Thymus (tissue), 11 donors: ENCODE measurements around the gene ATF6B. TPM values are rescaled to one million over a fixed set of nuclear protein-coding genes. Genes with fewer than 3 reads are reported as not detected.
A peak's percentile ranks its signal among the peaks of the same experiment; 100 is the strongest.
"Not testable (repeated sequence)": the region's sequence is repeated elsewhere in the genome, so short reads cannot be mapped to it uniquely, and the experiment has no call there.

Experiments
- DNase-seq, 9 donors: peaks; one replicate each; pipeline ENCODE4 v3.0.0-alpha.2; 2013; ENCODE audit warnings: low spot score in 9 of 9, low read depth in 6 of 9, missing footprints in 1 of 9
- H3K27ac ChIP-seq, 2 donors: one replicate each; pipeline ENCODE4 v1.5.1; 2013; ENCODE audit warnings: control low read depth in 1 of 2, low read depth in 1 of 2, low read length in 1 of 2, mild to moderate bottlenecking in 1 of 2, moderate library complexity in 1 of 2
- H3K27me3 ChIP-seq, 2 donors: one replicate each; pipeline ENCODE4 v1.5.1; 2013; ENCODE audit warnings: low read length in 1 of 2; ENCODE audit not compliant: control insufficient read depth in 2 of 2, insufficient read depth in 1 of 2
- H3K36me3 ChIP-seq, 2 donors: one replicate each; pipeline ENCODE4 v1.5.1; 2013; ENCODE audit warnings: low read length in 1 of 2, mild to moderate bottlenecking in 1 of 2, moderate library complexity in 1 of 2; ENCODE audit not compliant: control insufficient read depth in 2 of 2, insufficient read depth in 2 of 2
- H3K4me1 ChIP-seq, 2 donors: one replicate each; pipeline ENCODE4 v1.5.1; 2013; ENCODE audit warnings: low read length in 2 of 2; ENCODE audit not compliant: control insufficient read depth in 2 of 2, insufficient read depth in 2 of 2
- H3K4me3 ChIP-seq, 2 donors: one replicate each; pipeline ENCODE4 v1.5.1; 2013; ENCODE audit warnings: low read length in 2 of 2, control low read depth in 1 of 2, mild to moderate bottlenecking in 1 of 2
- H3K9me3 ChIP-seq, 2 donors: one replicate each; pipeline ENCODE4 v1.5.1; 2013; ENCODE audit warnings: low read length in 1 of 2, mild to moderate bottlenecking in 1 of 2; ENCODE audit not compliant: control insufficient read depth in 2 of 2, insufficient read depth in 1 of 2
- WGBS: extraction: QIAGEN DNeasy Blood & Tissue Kit; methylation state at CpG from one replicate; pipeline ENCODE4 v1.1.7; 2013; 5-methylcytosine and 5-hydroxymethylcytosine counted together
- polyA plus RNA-seq: library from polyadenylated mRNA; stranded (reverse); fragments of 200-250 nt; gene quantifications from one replicate; pipeline ENCODE4 v1.2.3, GENCODE V29; 2013
- total RNA-seq: library from RNA; stranded (reverse); fragments of 120-200 nt; gene quantifications from one replicate; pipeline ENCODE4 v1.2.4, GENCODE V29; 2013
- donor health status: healthy.

The ATF6B gene
- total and polyA plus RNA-seq, 2 donors = 16.0 to 49.2 TPM

DNA sequence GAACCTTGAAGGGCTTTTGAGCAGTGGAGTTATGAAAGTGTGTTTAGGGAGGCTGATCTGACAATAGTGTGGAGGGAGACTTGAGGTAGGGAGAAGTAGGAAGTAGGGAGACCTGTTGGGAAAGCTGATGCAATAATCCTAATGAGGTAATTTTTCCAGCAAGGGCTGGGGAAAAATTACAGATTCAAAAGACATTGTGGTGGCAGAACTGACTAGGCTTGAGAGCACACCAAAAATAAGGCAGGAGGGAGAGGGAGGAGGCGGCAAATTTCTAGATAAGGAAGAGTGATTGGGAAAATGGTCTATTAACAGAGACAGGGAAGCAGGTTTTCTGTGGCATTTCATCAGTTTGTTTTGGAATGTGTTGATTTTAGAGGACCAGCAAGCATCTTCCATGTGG, 18.2 kb upstream of the ATF6B start:
- H3K4me1 ChIP-seq = peaks cover 2 to 25% of the 10 kb centered on the region in 2 donors
- WGBS = 98% methylated on average over 1 of the region's 1 CpG
- peaks cover 3 to 16% of the 10 kb centered on the region in 2 donors for H3K9me3 ChIP-seq
- no peaks in the 10 kb centered on the region for H3K36me3 ChIP-seq
- no peak for DNase-seq
- no peak overlapping the region for H3K4me3 ChIP-seq
- H3K27ac ChIP-seq = no peak overlapping the region
- H3K27me3 ChIP-seq = peaks cover 39 to 72% of the 10 kb centered on the region in 2 donors

GRCh38 chr6:32144238-32144637, 16.2 kb upstream of the ATF6B start:
- H3K36me3 ChIP-seq, H3K27ac ChIP-seq, H3K4me3 ChIP-seq, DNase-seq: not testable (repeated sequence)
- WGBS = 96% methylated on average over 7 of the region's 7 CpGs
- Histone ChIP-seq H3K27me3 (peaks cover 20 to 51% of the 10 kb centered on the region in 2 donors), H3K4me1 (peaks cover 0 to 13% of the 10 kb centered on the region in 2 donors), H3K9me3 (peaks cover 3 to 11% of the 10 kb centered on the region in 2 donors)

DNA sequence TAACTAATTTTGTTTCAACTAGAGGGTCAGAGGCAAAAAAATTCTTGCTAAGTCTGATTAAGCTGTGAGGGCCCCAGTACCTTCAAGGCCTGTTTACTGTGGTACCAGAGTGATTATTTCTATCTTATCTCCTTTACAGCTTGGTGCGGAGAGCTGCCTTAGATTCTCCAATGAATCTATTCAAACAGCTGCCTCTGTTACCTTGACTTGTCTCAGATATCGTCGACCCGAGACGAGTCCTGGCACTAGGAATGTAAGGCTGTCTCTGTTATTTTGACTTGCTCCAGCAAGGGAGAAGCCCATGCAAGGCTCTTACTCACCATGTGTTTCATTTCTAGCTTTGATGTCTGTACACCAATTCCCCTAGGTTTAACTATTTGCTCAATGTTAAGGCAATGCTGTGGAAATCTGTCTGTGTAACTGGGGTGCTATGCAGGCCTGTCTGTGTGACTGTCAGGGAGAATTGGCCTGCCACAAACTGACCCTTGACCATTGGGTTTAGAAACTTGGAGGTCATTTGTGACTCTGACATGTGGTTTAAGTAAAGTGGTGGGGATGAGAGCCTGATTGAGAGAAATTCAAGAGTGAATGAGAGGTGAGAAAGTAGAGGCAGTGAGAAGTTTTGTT, 12.5 kb upstream of the ATF6B start:
- 93% methylated on average over 5 of the region's 5 CpGs for WGBS
- no peak overlapping the region for H3K4me3 ChIP-seq
- DNase-seq = no peak
- H3K9me3 ChIP-seq = no peaks in the 10 kb centered on the region
- no peaks in the 10 kb centered on the region for H3K4me1 ChIP-seq
- no peaks in the 10 kb centered on the region for H3K36me3 ChIP-seq
- no peak overlapping the region for H3K27ac ChIP-seq
- peaks cover 0 to 31% of the 10 kb centered on the region in 2 donors for H3K27me3 ChIP-seq

DNA sequence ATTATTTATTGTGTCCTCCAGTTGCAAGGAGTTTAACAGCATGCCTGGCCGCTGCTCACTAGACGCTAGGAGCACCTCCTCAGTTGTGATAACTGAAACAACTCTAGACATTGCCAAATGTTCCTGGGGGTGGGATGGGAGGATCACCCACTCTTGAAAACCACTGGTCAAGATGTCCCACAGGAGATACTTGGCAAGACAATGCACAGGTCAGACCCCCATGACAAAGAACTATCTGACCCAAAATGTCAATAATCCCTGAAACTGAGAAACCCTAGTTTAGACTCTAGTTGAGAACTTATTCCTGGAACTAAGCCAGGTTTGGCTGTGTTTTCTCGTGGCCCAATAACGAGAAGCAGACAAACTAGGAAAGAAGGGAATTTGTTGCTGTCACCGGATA, 11.5 kb upstream of the ATF6B start:
- H3K4me1 ChIP-seq = no peaks in the 10 kb centered on the region
- WGBS = 92% methylated on average over 5 of the region's 5 CpGs
- H3K27me3 ChIP-seq = peaks cover 0 to 29% of the 10 kb centered on the region in 2 donors
- no peak overlapping the region for H3K4me3 ChIP-seq
- no peaks in the 10 kb centered on the region for H3K9me3 ChIP-seq
- no peaks in the 10 kb centered on the region for H3K36me3 ChIP-seq
- no peak overlapping the region for H3K27ac ChIP-seq
- DNase-seq = no peak

DNA sequence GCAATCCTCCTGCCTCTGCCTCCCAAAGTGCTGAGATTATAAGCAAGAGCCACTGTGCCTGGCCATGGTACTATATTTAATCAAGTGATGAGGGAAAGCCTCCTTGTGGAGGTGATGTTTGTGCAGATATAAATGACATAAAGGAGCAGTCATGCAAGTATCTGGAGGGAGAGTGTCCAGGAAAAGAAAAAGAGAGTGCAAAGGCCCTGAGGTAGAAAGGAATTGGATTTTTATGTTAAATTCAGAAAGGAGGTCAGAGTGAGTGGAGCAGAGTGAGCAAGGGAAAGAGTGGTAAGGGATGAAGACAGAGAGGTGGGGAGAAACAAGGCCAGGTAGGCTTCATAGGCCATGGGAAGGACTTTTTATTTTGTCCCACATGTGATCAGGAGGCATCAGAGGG, 9.4 kb upstream of the ATF6B start:
- Histone ChIP-seq H3K4me1 (no peaks in the 10 kb centered on the region), H3K9me3 (no peaks in the 10 kb centered on the region), H3K27me3 (peaks cover 0 to 37% of the 10 kb centered on the region in 2 donors), H3K27ac (no peak overlapping the region), H3K36me3 (no peaks in the 10 kb centered on the region), H3K4me3 (no peak overlapping the region)
- DNase-seq = no peak

DNA sequence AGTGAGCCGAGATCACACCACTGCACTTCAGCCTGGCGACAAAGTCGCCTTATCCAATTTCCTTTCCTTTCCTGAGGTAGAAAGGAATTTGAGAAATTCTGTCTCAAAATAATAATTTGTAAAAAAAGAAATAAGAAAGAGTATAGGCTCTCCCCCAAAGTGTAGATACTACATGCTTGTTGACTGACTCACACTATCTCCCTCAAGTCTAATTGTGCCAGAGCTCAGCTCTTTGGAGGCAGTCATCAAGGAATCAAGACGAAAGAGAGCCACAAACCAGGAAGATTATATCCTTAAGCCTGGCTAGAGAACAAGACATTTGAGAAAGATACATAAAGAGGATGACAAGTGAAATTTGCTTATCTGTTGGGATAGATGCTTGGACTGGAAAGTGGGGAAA, 5.7 kb upstream of the ATF6B start:
- H3K36me3 ChIP-seq = no peaks in the 10 kb centered on the region
- no peak overlapping the region for H3K27ac ChIP-seq
- no peaks in the 10 kb centered on the region for H3K9me3 ChIP-seq
- H3K4me1 ChIP-seq = peaks cover 9 to 14% of the 10 kb centered on the region in 2 donors
- H3K27me3 ChIP-seq = peaks cover 0 to 31% of the 10 kb centered on the region in 2 donors
- no peak for DNase-seq
- H3K4me3 ChIP-seq = no peak overlapping the region
- WGBS = 94% methylated on average over 4 of the region's 4 CpGs

DNA sequence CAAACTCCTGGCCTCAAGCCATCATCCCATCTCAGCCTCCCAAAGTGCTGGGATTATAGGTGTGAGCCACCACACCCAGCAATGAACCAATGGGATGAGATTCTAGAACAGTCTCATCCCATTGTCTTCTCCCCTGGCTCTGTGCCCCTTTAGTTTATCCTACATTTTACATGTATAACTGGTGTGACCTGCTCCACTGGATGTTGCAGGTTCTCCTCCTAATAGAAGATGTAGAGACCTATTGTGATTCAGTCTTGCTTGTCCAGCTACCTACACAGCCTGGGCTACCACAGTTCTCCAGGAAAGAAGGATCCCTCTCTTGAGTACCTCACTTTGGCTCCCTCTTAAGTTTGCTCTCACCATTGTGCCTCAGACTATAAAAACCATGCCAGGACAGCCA, 4.1 kb upstream of the ATF6B start:
- peaks cover 0 to 24% of the 10 kb centered on the region in 2 donors for H3K27me3 ChIP-seq
- DNase-seq = no peak
- no peak overlapping the region for H3K27ac ChIP-seq
- H3K9me3 ChIP-seq = no peaks in the 10 kb centered on the region
- H3K4me3 ChIP-seq = no peak overlapping the region
- no peaks in the 10 kb centered on the region for H3K36me3 ChIP-seq
- H3K4me1 ChIP-seq = peaks cover 17 to 25% of the 10 kb centered on the region in 2 donors

DNA sequence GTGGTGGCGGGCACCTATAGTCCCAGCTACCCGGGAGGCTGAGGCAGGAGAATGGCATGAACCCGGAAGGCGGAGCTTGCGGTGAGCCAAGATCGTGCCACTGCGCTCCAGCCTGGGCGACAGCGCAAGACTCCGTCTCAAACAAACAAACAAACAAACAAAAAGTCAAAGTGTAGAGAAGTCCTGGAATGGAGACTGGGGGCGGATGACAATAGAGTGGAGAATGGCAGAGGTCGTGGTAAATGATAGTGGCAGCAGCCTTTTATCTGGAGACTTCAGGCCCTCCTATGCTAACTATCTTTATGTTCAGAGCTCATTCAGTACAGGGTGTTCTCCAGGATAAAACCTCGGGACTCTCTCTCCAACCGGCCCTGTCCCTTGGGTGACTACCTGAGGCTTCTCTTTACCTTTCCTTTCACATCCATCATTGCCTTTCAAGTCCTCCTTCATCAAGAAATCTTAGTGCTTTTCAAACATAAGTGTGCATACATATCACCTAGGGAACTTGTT, 3.4 kb upstream of the ATF6B start:
- no peak for DNase-seq
- peaks cover 0 to 20% of the 10 kb centered on the region in 2 donors for H3K27me3 ChIP-seq
- peaks cover 21 to 29% of the 10 kb centered on the region in 2 donors for H3K4me1 ChIP-seq
- no peak overlapping the region for H3K4me3 ChIP-seq
- 97% methylated on average over 14 of the region's 14 CpGs for WGBS
- peaks cover 0 to 4% of the 10 kb centered on the region in 2 donors for H3K36me3 ChIP-seq
- H3K9me3 ChIP-seq = no peaks in the 10 kb centered on the region
- no peak overlapping the region for H3K27ac ChIP-seq

GRCh38 chr6:32129297-32130088, 1.4 kb upstream of the ATF6B start:
- Histone ChIP-seq H3K36me3 (peaks cover 10 to 22% of the 10 kb centered on the region in 2 donors), H3K27me3 (peaks cover 0 to 11% of the 10 kb centered on the region in 2 donors), H3K4me3 (peak overlapping the region; percentile 63 to 69), H3K4me1 (peaks cover 21 to 29% of the 10 kb centered on the region in 2 donors), H3K9me3 (no peaks in the 10 kb centered on the region), H3K27ac (peak overlapping the region; percentile 59 to 84)
- 47% methylated on average over 22 of the region's 22 CpGs for WGBS
- DNase-seq = no peak
